Measurements from ENCODE around the gene LNPK.

- TF ChIP-seq CTCF (IDR thresholded peaks at IDR 0.05; ENCODE audit: borderline replicate concordance, extremely low read depth, low read length, poor library complexity, severe bottlenecking) (no peak), EZH2 (IDR thresholded peaks at IDR 0.05; ENCODE audit: borderline replicate concordance, low read depth, low read length, severe bottlenecking) (no peak)
Observed at GRCh38 chr2:175950512-175950911, 51.6 kb downstream of the LNPK start.

All from DND-41 (cell line).